H1 (cell line): ENCODE data around the gene TMTC2.

Experiments used
- CREB1 ChIP-seq: IDR thresholded peaks from 2 replicates; pipeline ENCODE4 v1.6.1; 2012; ENCODE audit warnings: inconsistent platforms
- CTCF ChIP-seq, 3 experiments: IDR thresholded peaks; 1 replicate in 2 of 3; 2 replicates in 1 of 3; pipeline versions ENCODE4 v1.5.1 to v1.6.1; 2011; ENCODE audit warnings: low read length in 3 of 3, mild to moderate bottlenecking in 3 of 3, inconsistent platforms in 2 of 3, low read depth in 1 of 3, moderate library complexity in 1 of 3; ENCODE audit not compliant: insufficient read depth in 1 of 3; ENCODE audit errors: control extremely low read depth in 1 of 3
- FOSL1 ChIP-seq: IDR thresholded peaks from 2 replicates; pipeline ENCODE4 v1.6.1; 2011; ENCODE audit warnings: mild to moderate bottlenecking, low read depth, low read length, moderate library complexity; ENCODE audit not compliant: insufficient read depth
- MAFK ChIP-seq: IDR thresholded peaks from 2 replicates; pipeline ENCODE4 v1.6.1; 2012; ENCODE audit warnings: low read depth, mild to moderate bottlenecking, improper control_type of control experiment, low read length
- MAX ChIP-seq: IDR thresholded peaks from 2 replicates; pipeline ENCODE4 v1.6.1; 2012; ENCODE audit warnings: inconsistent platforms
- RFX5 ChIP-seq: IDR thresholded peaks from 2 replicates; pipeline ENCODE4 v1.6.1; 2011; ENCODE audit warnings: low read depth, low read length, improper control_type of control experiment, borderline replicate concordance
- SIN3A ChIP-seq, 2 experiments: IDR thresholded peaks in 1 of 2; conservative IDR thresholded peaks in 1 of 2; 2 replicates each; pipeline ENCODE4 v1.6.1; 2011 to 2012; ENCODE audit warnings: low read length in 2 of 2, improper control_type of control experiment in 1 of 2, low read depth in 1 of 2, mild to moderate bottlenecking in 1 of 2

- TF ChIP-seq CTCF (IDR thresholded peaks at IDR 0.05; ENCODE audit: control extremely low read depth in 1 of 3, insufficient read depth in 1 of 3, low read depth in 1 of 3, low read length in 3 of 3) (no peak), FOSL1 (no peak), SIN3A (conservative IDR thresholded peaks at IDR 0.05 in 1 of 2, IDR thresholded peaks at IDR 0.05 in 1 of 2; ENCODE audit: low read depth in 1 of 2, low read length in 2 of 2) (no peak), MAX (no peak), MAFK (no peak), CREB1 (no peak), RFX5 (no peak)
Observed at GRCh38 chr12:83145325-83145840, 458.7 kb downstream of the TMTC2 start.
